ENCODE measurements around the gene CYBA. TPM values are rescaled to one million over a fixed set of nuclear protein-coding genes. Genes with fewer than 3 reads are reported as not detected.

Gene CYBA
- total RNA-seq, 1 experiment from 2014 or later: 351 TPM

DNA sequence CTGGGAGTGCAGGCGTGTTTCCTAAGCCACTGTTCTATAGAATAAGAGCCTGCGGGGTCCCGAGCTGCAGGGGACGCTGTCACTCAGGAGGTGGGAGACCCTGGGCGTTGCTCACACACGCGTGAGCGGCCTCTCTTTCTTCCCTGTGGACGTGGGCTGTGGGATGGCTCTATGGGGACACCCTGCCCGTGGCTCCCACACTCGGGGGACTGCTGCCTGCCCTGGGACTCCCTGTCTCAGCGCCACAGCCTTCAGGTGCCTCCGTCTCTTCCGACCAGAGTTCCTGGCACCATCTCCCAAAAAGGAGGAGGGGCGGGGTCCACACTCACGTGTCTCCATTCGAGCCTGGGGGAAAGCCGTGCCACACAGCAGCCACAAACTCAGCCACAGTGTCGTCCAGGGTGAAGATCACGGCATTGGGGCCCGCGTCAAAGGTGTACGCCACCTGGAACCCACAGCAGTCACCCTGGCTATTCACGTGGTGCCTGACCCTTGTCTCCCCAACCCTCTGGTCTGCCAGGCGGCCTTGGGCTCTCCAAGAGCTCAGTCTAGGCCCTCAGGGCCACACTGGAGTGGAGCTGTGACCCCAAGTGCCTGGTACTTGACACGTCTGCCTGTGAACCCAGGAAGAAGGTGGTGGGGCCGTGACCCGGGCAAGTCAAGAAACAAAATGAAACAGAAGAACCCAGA, 3.7 kb upstream of the CYBA start:
- CTCF ChIA-PET: no interaction called here
- BruUV-seq (replicated peaks): no TSS peak
- H3K4me3 ChIP-seq (ENCODE audit: low read depth, low read length): no peak overlapping the region
- TF ChIP-seq, protein P1, sequence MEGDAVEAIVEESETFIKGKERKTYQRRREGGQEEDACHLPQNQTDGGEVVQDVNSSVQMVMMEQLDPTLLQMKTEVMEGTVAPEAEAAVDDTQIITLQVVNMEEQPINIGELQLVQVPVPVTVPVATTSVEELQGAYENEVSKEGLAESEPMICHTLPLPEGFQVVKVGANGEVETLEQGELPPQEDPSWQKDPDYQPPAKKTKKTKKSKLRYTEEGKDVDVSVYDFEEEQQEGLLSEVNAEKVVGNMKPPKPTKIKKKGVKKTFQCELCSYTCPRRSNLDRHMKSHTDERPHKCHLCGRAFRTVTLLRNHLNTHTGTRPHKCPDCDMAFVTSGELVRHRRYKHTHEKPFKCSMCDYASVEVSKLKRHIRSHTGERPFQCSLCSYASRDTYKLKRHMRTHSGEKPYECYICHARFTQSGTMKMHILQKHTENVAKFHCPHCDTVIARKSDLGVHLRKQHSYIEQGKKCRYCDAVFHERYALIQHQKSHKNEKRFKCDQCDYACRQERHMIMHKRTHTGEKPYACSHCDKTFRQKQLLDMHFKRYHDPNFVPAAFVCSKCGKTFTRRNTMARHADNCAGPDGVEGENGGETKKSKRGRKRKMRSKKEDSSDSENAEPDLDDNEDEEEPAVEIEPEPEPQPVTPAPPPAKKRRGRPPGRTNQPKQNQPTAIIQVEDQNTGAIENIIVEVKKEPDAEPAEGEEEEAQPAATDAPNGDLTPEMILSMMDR (IDR thresholded peaks at IDR 0.05; ENCODE audit: insufficient read depth in 1 of 2, low read depth in 1 of 2, low read length in 1 of 2, severe bottlenecking in 1 of 2, unreplicated experiment in 1 of 2): no peak
- peaks cover 57% of the 10 kb centered on the region for H3K36me3 Mint-ChIP-seq (ENCODE audit: insufficient read depth, unreplicated experiment)
- H3K4me1 ChIP-seq: peaks cover 12% of the 10 kb centered on the region
- no peaks in the 10 kb centered on the region for H3K27me3 Mint-ChIP-seq (ENCODE audit: insufficient read depth, unreplicated experiment)
- H3K36me3 ChIP-seq (ENCODE audit: control insufficient read depth, insufficient read depth, low read length): peaks cover 5% of the 10 kb centered on the region
- H3K9me3 ChIP-seq: no peaks in the 10 kb centered on the region
- H3K4me1 Mint-ChIP-seq (ENCODE audit: low read depth, unreplicated experiment): no peaks in the 10 kb centered on the region
- H3K9me3 Mint-ChIP-seq (ENCODE audit: unreplicated experiment): no peaks in the 10 kb centered on the region
- intact Hi-C loops (cut with micrococcal nuclease; ENCODE audit: unreplicated experiment): no loop called here
- H3K4me3 Mint-ChIP-seq (ENCODE audit: unreplicated experiment): no peak overlapping the region
- no peak overlapping the region for H3K27ac Mint-ChIP-seq (ENCODE audit: unreplicated experiment)
- DNase-seq: no peak
- POLR2A ChIA-PET: no interaction called here
- H3K27me3 ChIP-seq (replicated peaks; ENCODE audit: control insufficient read depth, insufficient read depth, low read length): no peaks in the 10 kb centered on the region

DNA sequence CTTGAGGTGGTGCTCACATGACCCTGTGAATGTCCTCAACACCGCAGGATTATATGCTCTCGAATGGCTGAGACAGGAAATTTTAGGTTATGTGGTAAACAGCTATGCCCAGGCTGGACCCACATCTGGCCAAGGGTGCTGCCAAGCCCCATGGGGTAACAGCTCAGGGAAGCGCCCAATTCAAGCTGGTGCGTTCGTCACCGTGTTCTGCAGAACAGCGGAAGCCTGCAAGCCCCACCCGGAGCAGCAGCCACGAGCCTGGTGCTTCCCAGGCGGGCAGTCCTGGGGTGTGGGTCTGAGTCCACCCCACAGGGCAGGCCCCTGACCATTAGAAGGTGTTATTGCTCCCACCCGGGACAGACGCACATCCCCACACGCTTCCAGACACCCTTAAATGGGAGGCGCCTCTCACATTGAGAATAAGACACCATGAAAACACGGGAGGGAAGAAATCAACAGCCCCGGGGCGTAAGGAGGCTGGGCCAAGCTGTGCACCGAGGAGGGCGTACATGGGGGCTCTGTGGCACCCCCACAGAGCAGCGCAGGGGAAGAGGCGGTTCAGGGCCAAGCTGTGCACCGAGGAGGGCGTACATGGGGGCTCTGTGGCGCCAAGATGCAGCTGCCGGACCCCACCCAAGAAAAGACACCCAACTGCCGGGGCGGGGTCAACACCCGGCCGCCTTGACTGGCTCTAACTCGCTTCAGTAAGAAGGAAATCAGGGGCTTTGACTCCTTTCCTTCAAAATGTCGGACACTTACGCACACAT, 2.9 kb upstream of the CYBA start:
- H3K36me3 ChIP-seq (ENCODE audit: control insufficient read depth, insufficient read depth, low read length): peaks cover 5% of the 10 kb centered on the region
- H3K27me3 Mint-ChIP-seq (ENCODE audit: insufficient read depth, unreplicated experiment): no peaks in the 10 kb centered on the region
- intact Hi-C loops (cut with micrococcal nuclease; ENCODE audit: unreplicated experiment): no loop called here
- ChIA-PET POLR2A (no interaction called here), CTCF (no interaction called here)
- no peak for DNase-seq
- no peak overlapping the region for H3K4me3 ChIP-seq (ENCODE audit: low read depth, low read length)
- TF ChIP-seq, protein P1 (IDR thresholded peaks at IDR 0.05; ENCODE audit: insufficient read depth in 1 of 2, low read depth in 1 of 2, low read length in 1 of 2, severe bottlenecking in 1 of 2, unreplicated experiment in 1 of 2): no peak
- peaks cover 6% of the 10 kb centered on the region for H3K4me1 Mint-ChIP-seq (ENCODE audit: low read depth, unreplicated experiment)
- H3K36me3 Mint-ChIP-seq (ENCODE audit: insufficient read depth, unreplicated experiment): peaks cover 64% of the 10 kb centered on the region
- H3K4me3 Mint-ChIP-seq (ENCODE audit: unreplicated experiment): no peak overlapping the region
- no peaks in the 10 kb centered on the region for H3K9me3 Mint-ChIP-seq (ENCODE audit: unreplicated experiment)
- no TSS peak for BruUV-seq (replicated peaks)
- H3K27me3 ChIP-seq (replicated peaks; ENCODE audit: control insufficient read depth, insufficient read depth, low read length): no peaks in the 10 kb centered on the region
- no peaks in the 10 kb centered on the region for H3K9me3 ChIP-seq
- peaks cover 17% of the 10 kb centered on the region for H3K4me1 ChIP-seq
- H3K27ac Mint-ChIP-seq (ENCODE audit: unreplicated experiment): no peak overlapping the region

DNA sequence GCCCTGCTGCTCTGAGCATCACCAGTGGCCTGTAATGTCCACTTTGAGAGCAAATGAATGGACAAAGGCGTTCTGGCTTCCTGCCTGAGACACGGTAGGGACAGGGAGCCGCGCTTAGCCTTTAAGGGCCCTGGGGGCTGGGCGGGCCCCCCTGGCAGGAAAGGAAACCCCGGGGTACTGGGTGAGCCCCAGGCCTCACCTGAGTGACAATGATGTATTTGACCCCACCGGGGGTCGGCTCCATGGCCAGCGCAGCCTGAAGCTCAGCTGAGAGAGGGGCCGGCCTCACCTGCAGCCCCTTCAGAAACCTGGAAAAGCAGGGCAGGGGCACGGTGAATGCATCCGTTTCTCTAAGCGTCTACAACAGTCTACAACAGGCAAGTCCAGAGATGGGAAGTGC, 2.2 kb upstream of the CYBA start:
- no peak for DNase-seq
- no peak overlapping the region for H3K27ac Mint-ChIP-seq (ENCODE audit: unreplicated experiment)
- H3K4me3 Mint-ChIP-seq (ENCODE audit: unreplicated experiment): no peak overlapping the region
- intact Hi-C loops (cut with micrococcal nuclease; ENCODE audit: unreplicated experiment): no loop called here
- TF ChIP-seq, protein P1 (IDR thresholded peaks at IDR 0.05; ENCODE audit: insufficient read depth in 1 of 2, low read depth in 1 of 2, low read length in 1 of 2, severe bottlenecking in 1 of 2, unreplicated experiment in 1 of 2): no peak
- peaks cover 5% of the 10 kb centered on the region for H3K36me3 ChIP-seq (ENCODE audit: control insufficient read depth, insufficient read depth, low read length)
- H3K36me3 Mint-ChIP-seq (ENCODE audit: insufficient read depth, unreplicated experiment): peaks cover 64% of the 10 kb centered on the region
- BruUV-seq (replicated peaks): no TSS peak
- no peaks in the 10 kb centered on the region for H3K9me3 ChIP-seq
- no peaks in the 10 kb centered on the region for H3K27me3 Mint-ChIP-seq (ENCODE audit: insufficient read depth, unreplicated experiment)
- ChIA-PET POLR2A (no interaction called here), CTCF (no interaction called here)
- no peaks in the 10 kb centered on the region for H3K27me3 ChIP-seq (replicated peaks; ENCODE audit: control insufficient read depth, insufficient read depth, low read length)
- no peaks in the 10 kb centered on the region for H3K9me3 Mint-ChIP-seq (ENCODE audit: unreplicated experiment)
- H3K4me3 ChIP-seq (ENCODE audit: low read depth, low read length): no peak overlapping the region
- peaks cover 17% of the 10 kb centered on the region for H3K4me1 ChIP-seq
- peaks cover 6% of the 10 kb centered on the region for H3K4me1 Mint-ChIP-seq (ENCODE audit: low read depth, unreplicated experiment)
